HFFc6 (cell line): ENCODE measurements around the gene PCDH19. TPM values are rescaled to one million over a fixed set of nuclear protein-coding genes. Genes with fewer than 3 reads are reported as not detected.
A peak's percentile ranks its signal among the peaks of the same experiment; 100 is the strongest.

Experiments
- DNase-seq: peaks from one replicate; pipeline ENCODE4 v3.0.0-alpha.2; 2018
- H3K27ac Mint-ChIP-seq: 2 replicates; pipeline ENCODE4 v1.8.0; 2020; ENCODE audit warnings: mild to moderate bottlenecking, mixed read lengths
- H3K27me3 Mint-ChIP-seq: 2 replicates; pipeline ENCODE4 v1.8.0; 2021; ENCODE audit warnings: mild to moderate bottlenecking, moderate library complexity, mixed read lengths; ENCODE audit not compliant: insufficient read depth
- H3K36me3 Mint-ChIP-seq: 2 replicates; pipeline ENCODE4 v1.8.0; 2021; ENCODE audit warnings: low read depth, mixed read lengths
- H3K4me1 Mint-ChIP-seq: 2 replicates; pipeline ENCODE4 v1.8.0; 2020; ENCODE audit warnings: low read depth, mixed read lengths
- H3K4me3 Mint-ChIP-seq: 2 replicates; pipeline ENCODE4 v1.8.0; 2020; ENCODE audit warnings: mild to moderate bottlenecking, moderate library complexity, mixed read lengths
- H3K9me3 Mint-ChIP-seq: 2 replicates; pipeline ENCODE4 v1.8.0; 2020; ENCODE audit warnings: mild to moderate bottlenecking, mixed read lengths
- CTCF ChIP-seq: fragments of 200-600 bp; sonication (generic); IDR thresholded peaks from 2 replicates; pipeline ENCODE4 v1.5.0; 2021; ENCODE audit warnings: antibody characterized with exemption, mild to moderate bottlenecking
- total RNA-seq, 6 experiments: library from RNA; stranded (reverse); fragmentation: NEBNext Ultra II Directional; extraction: Animal tissue kit (Norgen Biotek cat#: 25700); gene quantifications; 2 replicates in 1 of 6; 3 replicates in 5 of 6; pipeline ENCODE4 v1.2.3, GENCODE V29; 2021

Gene PCDH19
- total RNA-seq, 6 experiments from 2014 or later = 0.02 to 0.13 (median 0.08) TPM

- no peak overlapping the region for H3K27ac Mint-ChIP-seq
- H3K36me3 Mint-ChIP-seq = no peaks in the 10 kb centered on the region
- TF ChIP-seq CTCF = peak; percentile 68
- peak overlapping the region; percentile 63 for H3K4me3 Mint-ChIP-seq
- H3K27me3 Mint-ChIP-seq = peaks cover 20% of the 10 kb centered on the region
- peaks cover 20% of the 10 kb centered on the region; the same call in 1 of the 2 replicates for H3K4me1 Mint-ChIP-seq
- DNase-seq = peak; percentile 34
- H3K9me3 Mint-ChIP-seq = no peaks in the 10 kb centered on the region
These were observed 3.2 kb upstream of the PCDH19 start for GRCh38 chrX:100413229-100413628.

- peaks cover 18% of the 10 kb centered on the region for H3K27me3 Mint-ChIP-seq
These were observed 2.0 kb upstream of the PCDH19 start for GRCh38 chrX:100411802-100412715.

GRCh38 chrX:100410901-100411801 is 1.1 kb upstream of the PCDH19 start:
- H3K36me3 Mint-ChIP-seq = no peaks in the 10 kb centered on the region
- TF ChIP-seq CTCF = no peak
- H3K4me3 Mint-ChIP-seq = peak overlapping the region; percentile 74
- H3K27me3 Mint-ChIP-seq = peaks cover 18% of the 10 kb centered on the region
- H3K4me1 Mint-ChIP-seq = peaks cover 20% of the 10 kb centered on the region; the same call in 1 of the 2 replicates
- H3K27ac Mint-ChIP-seq = no peak overlapping the region
- H3K9me3 Mint-ChIP-seq = no peaks in the 10 kb centered on the region
- DNase-seq = no peak

More at GRCh38 chrX:100411802-100412715, 2.0 kb upstream of the PCDH19 start:
- Mint-ChIP-seq H3K27ac (no peak overlapping the region), H3K36me3 (no peaks in the 10 kb centered on the region), H3K4me1 (peaks cover 20% of the 10 kb centered on the region; the same call in 1 of the 2 replicates), H3K4me3 (peak overlapping the region; percentile 64; the same call in 1 of the 2 replicates), H3K9me3 (no peaks in the 10 kb centered on the region)
- no peak for DNase-seq
- no peak for TF ChIP-seq CTCF

- peaks cover 18% of the 10 kb centered on the region for H3K27me3 Mint-ChIP-seq
- peaks cover 20% of the 10 kb centered on the region; the same call in 1 of the 2 replicates for H3K4me1 Mint-ChIP-seq
- H3K27ac Mint-ChIP-seq = no peak overlapping the region
- H3K9me3 Mint-ChIP-seq = no peaks in the 10 kb centered on the region
- DNase-seq = no peak
- no peak overlapping the region; the same call in 1 of the 2 replicates for H3K4me3 Mint-ChIP-seq
- H3K36me3 Mint-ChIP-seq = no peaks in the 10 kb centered on the region
- no peak for TF ChIP-seq CTCF
These were observed 1.1 kb downstream of the PCDH19 start for GRCh38 chrX:100408713-100409609.
